ENCODE measurements around the gene APBA2.
"Not testable (repeated sequence)": the region's sequence is repeated elsewhere in the genome, so short reads cannot be mapped to it uniquely, and the experiment has no call there.

APBA2 gene

GRCh38 chr15:29016518-29016917 is 130.7 kb downstream of the APBA2 start:
- DNase-seq = no peak

GRCh38 chr15:29018120-29018805 is 132.5 kb downstream of the APBA2 start:
- no peak for DNase-seq

- no peak for DNase-seq
Observed at GRCh38 chr15:29018995-29019976, 133.5 kb downstream of the APBA2 start.

- DNase-seq = no peak
Observed at GRCh38 chr15:29021857-29022256, 136.1 kb downstream of the APBA2 start.

- DNase-seq = no peak
Observed at GRCh38 chr15:29024662-29025061, 138.9 kb downstream of the APBA2 start.

GRCh38 chr15:29025411-29025810 is 139.6 kb downstream of the APBA2 start:
- DNase-seq = not testable (repeated sequence)

- DNase-seq = not testable (repeated sequence)
Observed at GRCh38 chr15:29028158-29028557, 142.4 kb downstream of the APBA2 start.

GRCh38 chr15:29029651-29030195 is 143.9 kb downstream of the APBA2 start:
- no peak for DNase-seq

GRCh38 chr15:29031502-29032228 is 145.9 kb downstream of the APBA2 start:
- DNase-seq = no peak

- DNase-seq = no peak
Observed at GRCh38 chr15:29032229-29032625, 146.5 kb downstream of the APBA2 start.

GRCh38 chr15:29032751-29033150 is 147.0 kb downstream of the APBA2 start:
- DNase-seq = no peak

- DNase-seq = no peak
Observed at GRCh38 chr15:29034151-29034550, 148.4 kb downstream of the APBA2 start.

- no peak for DNase-seq
Observed at GRCh38 chr15:29034593-29035335, 149.0 kb downstream of the APBA2 start.

- no peak for DNase-seq
Observed at GRCh38 chr15:29035336-29036285, 149.8 kb downstream of the APBA2 start.

GRCh38 chr15:29037997-29038705 is 152.4 kb downstream of the APBA2 start:
- DNase-seq = no peak

GRCh38 chr15:29039466-29040369 is 153.9 kb downstream of the APBA2 start:
- DNase-seq = no peak

- DNase-seq = no peak
Observed at GRCh38 chr15:29040370-29040751, 154.6 kb downstream of the APBA2 start.

- DNase-seq = no peak
Observed at GRCh38 chr15:29043736-29044502, 158.1 kb downstream of the APBA2 start.
